ENCODE results near the gene COL6A2.

The COL6A2 gene

GRCh38 chr21:46057710-46058241, 40.1 kb upstream of the COL6A2 start:
- TF ChIP-seq TCF12 (IDR thresholded peaks at IDR 0.05; ENCODE audit: low read depth) (no peak), CREB1 (IDR thresholded peaks at IDR 0.05; ENCODE audit: low read depth) (no peak), YY1 (IDR thresholded peaks at IDR 0.05; ENCODE audit: low read depth) (no peak), TAF1 (IDR thresholded peaks at IDR 0.05; ENCODE audit: low read depth) (no peak), EP300 (IDR thresholded peaks at IDR 0.05; ENCODE audit: borderline replicate concordance) (no peak), TEAD4 (IDR thresholded peaks at IDR 0.05) (no peak), FOXM1 (IDR thresholded peaks at IDR 0.05; ENCODE audit: borderline replicate concordance, low read depth) (no peak), ZBTB7A (IDR thresholded peaks at IDR 0.05; ENCODE audit: low read depth) (no peak), EGR1 (IDR thresholded peaks at IDR 0.05) (no peak), RAD21 (IDR thresholded peaks at IDR 0.05; ENCODE audit: low read depth) (no peak), NFIC (IDR thresholded peaks at IDR 0.05) (no peak), CEBPB (IDR thresholded peaks at IDR 0.05) (no peak)
- TF ChIP-seq, protein P1, sequence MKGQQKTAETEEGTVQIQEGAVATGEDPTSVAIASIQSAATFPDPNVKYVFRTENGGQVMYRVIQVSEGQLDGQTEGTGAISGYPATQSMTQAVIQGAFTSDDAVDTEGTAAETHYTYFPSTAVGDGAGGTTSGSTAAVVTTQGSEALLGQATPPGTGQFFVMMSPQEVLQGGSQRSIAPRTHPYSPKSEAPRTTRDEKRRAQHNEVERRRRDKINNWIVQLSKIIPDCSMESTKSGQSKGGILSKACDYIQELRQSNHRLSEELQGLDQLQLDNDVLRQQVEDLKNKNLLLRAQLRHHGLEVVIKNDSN (IDR thresholded peaks at IDR 0.05) = no peak
- TF ChIP-seq, protein P2, sequence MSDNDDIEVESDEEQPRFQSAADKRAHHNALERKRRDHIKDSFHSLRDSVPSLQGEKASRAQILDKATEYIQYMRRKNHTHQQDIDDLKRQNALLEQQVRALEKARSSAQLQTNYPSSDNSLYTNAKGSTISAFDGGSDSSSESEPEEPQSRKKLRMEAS (IDR thresholded peaks at IDR 0.05) = no peak
- TF ChIP-seq, protein P3, sequence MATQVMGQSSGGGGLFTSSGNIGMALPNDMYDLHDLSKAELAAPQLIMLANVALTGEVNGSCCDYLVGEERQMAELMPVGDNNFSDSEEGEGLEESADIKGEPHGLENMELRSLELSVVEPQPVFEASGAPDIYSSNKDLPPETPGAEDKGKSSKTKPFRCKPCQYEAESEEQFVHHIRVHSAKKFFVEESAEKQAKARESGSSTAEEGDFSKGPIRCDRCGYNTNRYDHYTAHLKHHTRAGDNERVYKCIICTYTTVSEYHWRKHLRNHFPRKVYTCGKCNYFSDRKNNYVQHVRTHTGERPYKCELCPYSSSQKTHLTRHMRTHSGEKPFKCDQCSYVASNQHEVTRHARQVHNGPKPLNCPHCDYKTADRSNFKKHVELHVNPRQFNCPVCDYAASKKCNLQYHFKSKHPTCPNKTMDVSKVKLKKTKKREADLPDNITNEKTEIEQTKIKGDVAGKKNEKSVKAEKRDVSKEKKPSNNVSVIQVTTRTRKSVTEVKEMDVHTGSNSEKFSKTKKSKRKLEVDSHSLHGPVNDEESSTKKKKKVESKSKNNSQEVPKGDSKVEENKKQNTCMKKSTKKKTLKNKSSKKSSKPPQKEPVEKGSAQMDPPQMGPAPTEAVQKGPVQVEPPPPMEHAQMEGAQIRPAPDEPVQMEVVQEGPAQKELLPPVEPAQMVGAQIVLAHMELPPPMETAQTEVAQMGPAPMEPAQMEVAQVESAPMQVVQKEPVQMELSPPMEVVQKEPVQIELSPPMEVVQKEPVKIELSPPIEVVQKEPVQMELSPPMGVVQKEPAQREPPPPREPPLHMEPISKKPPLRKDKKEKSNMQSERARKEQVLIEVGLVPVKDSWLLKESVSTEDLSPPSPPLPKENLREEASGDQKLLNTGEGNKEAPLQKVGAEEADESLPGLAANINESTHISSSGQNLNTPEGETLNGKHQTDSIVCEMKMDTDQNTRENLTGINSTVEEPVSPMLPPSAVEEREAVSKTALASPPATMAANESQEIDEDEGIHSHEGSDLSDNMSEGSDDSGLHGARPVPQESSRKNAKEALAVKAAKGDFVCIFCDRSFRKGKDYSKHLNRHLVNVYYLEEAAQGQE (IDR thresholded peaks at IDR 0.05; ENCODE audit: low read depth) = no peak

DNA sequence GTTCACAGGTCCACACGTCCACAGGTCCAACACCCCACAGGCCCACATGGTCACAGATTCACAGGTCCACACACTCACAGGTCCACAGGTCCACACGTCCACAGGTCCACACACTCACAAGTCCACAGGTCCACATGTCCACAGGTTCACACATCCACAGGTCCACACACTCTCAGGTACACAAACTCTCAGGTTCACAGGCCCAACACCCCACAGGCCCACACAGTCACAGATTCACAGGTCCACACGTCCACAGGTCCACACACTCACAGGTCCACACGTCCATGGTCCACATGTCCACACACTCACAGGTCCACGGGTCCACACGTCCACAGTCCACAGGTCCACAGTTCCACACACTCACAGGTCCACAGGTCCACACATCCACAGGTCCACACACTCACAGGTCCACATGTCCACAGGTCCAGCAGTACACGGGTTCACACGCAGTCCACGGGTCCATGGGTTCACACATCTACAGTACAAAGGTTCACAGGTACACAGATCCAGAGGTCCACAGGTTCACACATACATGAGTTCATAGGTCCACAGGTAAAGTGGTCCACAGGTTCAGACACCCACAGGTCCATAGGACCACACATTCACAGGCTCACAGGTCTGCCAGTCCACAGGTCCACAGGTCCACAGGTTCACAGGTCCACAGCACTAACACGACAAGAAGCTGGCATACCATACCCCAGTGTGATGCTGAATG, 39.3 kb upstream of the COL6A2 start:
- TF ChIP-seq, protein P3 (IDR thresholded peaks at IDR 0.05; ENCODE audit: low read depth) = no peak
- TF ChIP-seq EP300 (IDR thresholded peaks at IDR 0.05; ENCODE audit: borderline replicate concordance) (no peak), FOXM1 (IDR thresholded peaks at IDR 0.05; ENCODE audit: borderline replicate concordance, low read depth) (no peak), NFIC (IDR thresholded peaks at IDR 0.05) (no peak), RAD21 (IDR thresholded peaks at IDR 0.05; ENCODE audit: low read depth) (no peak), CEBPB (IDR thresholded peaks at IDR 0.05) (no peak), ZBTB7A (IDR thresholded peaks at IDR 0.05; ENCODE audit: low read depth) (no peak)
- TF ChIP-seq, protein P1 (IDR thresholded peaks at IDR 0.05) = no peak

GRCh38 chr21:46059195-46059594, 38.7 kb upstream of the COL6A2 start:
- TF ChIP-seq YY1 (IDR thresholded peaks at IDR 0.05; ENCODE audit: low read depth) = no peak
- no peak for TF ChIP-seq NFIC (IDR thresholded peaks at IDR 0.05)
- TF ChIP-seq, protein P2 (IDR thresholded peaks at IDR 0.05) = no peak

DNA sequence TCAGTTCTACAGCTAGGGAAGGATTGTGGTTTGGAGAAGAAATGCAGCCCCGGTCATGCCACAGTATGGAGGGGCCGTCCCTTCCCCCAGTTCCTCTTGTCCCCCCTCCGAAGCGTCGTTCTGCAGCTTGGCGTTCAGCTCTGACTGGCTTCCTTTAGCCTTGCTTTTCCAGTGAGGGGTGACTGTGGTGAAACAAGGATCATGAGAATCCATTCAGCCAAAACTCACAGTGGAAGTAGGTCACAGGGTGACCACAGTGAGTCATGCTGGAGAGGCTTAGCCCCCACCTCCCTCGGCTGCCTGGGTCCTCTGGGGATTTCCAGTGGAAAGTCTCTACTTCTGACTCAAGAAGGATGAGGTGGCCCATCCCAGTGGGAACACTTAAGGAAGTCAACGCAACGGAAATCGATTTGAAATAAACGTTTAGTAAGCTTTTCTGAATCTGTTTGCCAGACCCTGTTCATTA, 37.3 kb upstream of the COL6A2 start:
- TF ChIP-seq EP300 (IDR thresholded peaks at IDR 0.05; ENCODE audit: borderline replicate concordance) (no peak), TAF1 (IDR thresholded peaks at IDR 0.05; ENCODE audit: low read depth) (no peak), TEAD4 (IDR thresholded peaks at IDR 0.05) (no peak), TCF12 (IDR thresholded peaks at IDR 0.05; ENCODE audit: low read depth) (no peak), CEBPB (IDR thresholded peaks at IDR 0.05) (no peak)

DNA sequence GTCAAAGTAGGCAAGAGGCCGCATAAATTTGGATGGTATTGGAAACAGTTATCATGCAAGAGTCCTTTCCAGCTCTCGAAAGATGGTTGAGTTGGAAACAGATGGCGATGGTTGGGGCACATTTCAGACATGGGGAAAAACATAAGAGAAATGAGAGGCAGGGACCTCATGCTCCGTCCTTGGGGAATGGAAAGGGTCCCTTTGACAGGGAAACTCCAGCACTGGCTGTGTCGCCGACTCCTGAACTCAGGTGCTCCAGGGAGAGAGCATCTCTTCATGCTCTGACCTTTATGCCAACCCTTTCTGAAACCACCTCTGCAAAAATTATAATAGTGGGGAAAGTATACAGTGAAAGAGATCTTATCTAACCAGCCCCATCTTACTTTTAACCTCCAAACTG, 36.8 kb upstream of the COL6A2 start:
- TF ChIP-seq TEAD4 (IDR thresholded peaks at IDR 0.05) (no peak), NFIC (IDR thresholded peaks at IDR 0.05) (no peak), ZBTB7A (IDR thresholded peaks at IDR 0.05; ENCODE audit: low read depth) (no peak), CREB1 (IDR thresholded peaks at IDR 0.05; ENCODE audit: low read depth) (no peak), RAD21 (IDR thresholded peaks at IDR 0.05; ENCODE audit: low read depth) (no peak), YY1 (IDR thresholded peaks at IDR 0.05; ENCODE audit: low read depth) (no peak), CEBPB (IDR thresholded peaks at IDR 0.05) (no peak), TAF1 (IDR thresholded peaks at IDR 0.05; ENCODE audit: low read depth) (no peak), TCF12 (IDR thresholded peaks at IDR 0.05; ENCODE audit: low read depth) (no peak), EP300 (IDR thresholded peaks at IDR 0.05; ENCODE audit: borderline replicate concordance) (no peak)
- TF ChIP-seq, protein P1 (IDR thresholded peaks at IDR 0.05) = no peak
- TF ChIP-seq, protein P3 (IDR thresholded peaks at IDR 0.05; ENCODE audit: low read depth) = no peak
- TF ChIP-seq, protein P2 (IDR thresholded peaks at IDR 0.05) = no peak

Data from Ishikawa (cell line).